ENCODE results near the gene GPR153.

The GPR153 gene

DNA sequence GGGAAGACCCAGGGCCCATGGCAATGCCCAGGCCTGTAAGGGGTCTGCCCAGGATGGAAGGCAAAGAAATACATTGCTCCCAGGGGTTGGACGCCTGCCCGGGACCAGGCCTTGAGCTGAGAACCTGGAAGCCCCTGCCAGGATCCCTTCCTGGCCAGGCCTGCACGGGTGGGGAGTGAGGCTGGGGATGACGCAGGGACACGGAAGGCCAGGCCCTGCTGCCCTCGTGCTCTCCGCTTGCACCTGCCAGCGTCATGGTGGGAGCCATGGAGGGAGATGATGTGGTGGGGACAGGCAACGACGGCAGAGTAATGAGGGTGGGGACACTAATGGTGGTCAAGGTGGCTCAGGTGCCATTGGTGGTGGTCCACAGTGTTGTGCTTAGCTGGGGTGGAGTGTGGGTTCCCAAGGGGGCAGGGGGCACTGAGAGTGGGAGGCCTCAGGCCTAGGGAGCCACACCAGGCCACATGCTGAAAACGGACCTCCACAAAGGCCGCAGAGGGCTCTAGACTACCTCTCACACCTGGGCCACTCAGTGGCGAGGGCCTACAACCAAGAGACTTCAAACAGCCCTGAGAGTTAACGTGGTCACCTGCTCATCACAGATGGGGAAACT lies 12.6 kb downstream of the GPR153 start:
- no peak overlapping the region for H3K4me3 ChIP-seq (ENCODE audit: low read depth, low read length)
- TF ChIP-seq, protein P1, sequence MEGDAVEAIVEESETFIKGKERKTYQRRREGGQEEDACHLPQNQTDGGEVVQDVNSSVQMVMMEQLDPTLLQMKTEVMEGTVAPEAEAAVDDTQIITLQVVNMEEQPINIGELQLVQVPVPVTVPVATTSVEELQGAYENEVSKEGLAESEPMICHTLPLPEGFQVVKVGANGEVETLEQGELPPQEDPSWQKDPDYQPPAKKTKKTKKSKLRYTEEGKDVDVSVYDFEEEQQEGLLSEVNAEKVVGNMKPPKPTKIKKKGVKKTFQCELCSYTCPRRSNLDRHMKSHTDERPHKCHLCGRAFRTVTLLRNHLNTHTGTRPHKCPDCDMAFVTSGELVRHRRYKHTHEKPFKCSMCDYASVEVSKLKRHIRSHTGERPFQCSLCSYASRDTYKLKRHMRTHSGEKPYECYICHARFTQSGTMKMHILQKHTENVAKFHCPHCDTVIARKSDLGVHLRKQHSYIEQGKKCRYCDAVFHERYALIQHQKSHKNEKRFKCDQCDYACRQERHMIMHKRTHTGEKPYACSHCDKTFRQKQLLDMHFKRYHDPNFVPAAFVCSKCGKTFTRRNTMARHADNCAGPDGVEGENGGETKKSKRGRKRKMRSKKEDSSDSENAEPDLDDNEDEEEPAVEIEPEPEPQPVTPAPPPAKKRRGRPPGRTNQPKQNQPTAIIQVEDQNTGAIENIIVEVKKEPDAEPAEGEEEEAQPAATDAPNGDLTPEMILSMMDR (IDR thresholded peaks at IDR 0.05; ENCODE audit: low read depth, low read length): no peak
- in situ Hi-C loops (cut with HindIII; ENCODE audit: low sequenced_read_pairs): no loop called here
- no peak for DNase-seq (ENCODE audit: low read depth, low spot score)

GRCh38 chr1:6247651-6248050 lies 13.2 kb downstream of the GPR153 start:
- TF ChIP-seq, protein P1 (IDR thresholded peaks at IDR 0.05; ENCODE audit: low read depth, low read length): no peak
- no peak overlapping the region for H3K4me3 ChIP-seq (ENCODE audit: low read depth, low read length)
- no peak for DNase-seq (ENCODE audit: low read depth, low spot score)
- in situ Hi-C loops (cut with HindIII; ENCODE audit: low sequenced_read_pairs): no loop called here

DNA sequence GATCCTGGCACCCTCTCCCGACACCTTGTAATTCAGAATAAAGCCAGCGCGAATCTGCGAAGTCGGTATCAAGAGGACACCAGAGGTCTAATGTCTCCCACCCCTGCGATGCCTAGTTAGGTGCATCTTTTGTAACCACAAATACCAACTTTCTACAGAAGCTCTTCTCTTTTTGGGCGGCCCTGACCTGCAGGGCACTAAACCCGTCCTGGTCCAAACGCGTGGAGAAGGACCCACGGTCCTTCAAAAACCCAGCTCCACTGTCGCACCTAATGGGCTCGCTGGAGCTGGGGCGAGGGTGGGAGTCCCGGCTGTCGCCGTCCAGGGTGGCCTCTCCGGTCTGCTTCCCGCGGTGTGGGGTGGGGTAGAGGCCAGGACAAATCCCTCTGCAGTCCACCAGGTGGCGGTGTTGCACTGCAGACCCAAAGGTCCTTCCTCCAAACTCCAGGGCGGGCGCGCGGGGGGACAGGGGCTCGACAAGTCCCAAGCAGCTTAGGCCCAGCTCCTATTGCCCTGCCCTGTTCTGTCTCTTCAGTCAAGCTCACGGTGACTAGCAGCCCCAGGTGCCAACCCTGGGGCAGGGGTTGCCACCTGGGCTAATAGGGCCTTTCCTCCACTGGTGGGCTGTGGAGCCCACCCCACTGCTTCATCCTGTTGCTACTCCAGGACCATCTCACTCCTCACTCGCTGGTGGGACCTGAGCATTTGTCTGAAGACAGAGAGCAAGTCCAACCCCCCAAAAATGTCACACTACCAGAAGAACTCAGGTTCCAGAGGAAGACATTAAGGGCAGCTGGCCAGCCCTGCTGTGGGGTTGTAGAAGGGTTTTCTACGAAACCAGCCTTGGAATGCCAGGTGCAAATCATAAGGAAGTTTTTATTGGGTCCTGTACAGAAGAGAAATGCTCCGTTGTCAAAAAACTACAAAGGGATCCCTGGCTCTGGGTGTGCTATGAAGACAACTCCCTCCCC lies 14.1 kb downstream of the GPR153 start:
- in situ Hi-C loops (cut with HindIII; ENCODE audit: low sequenced_read_pairs): no loop called here
- no peak overlapping the region for H3K4me3 ChIP-seq (ENCODE audit: low read depth, low read length)
- TF ChIP-seq, protein P1 (IDR thresholded peaks at IDR 0.05; ENCODE audit: low read depth, low read length): peak; percentile 84
- peak; percentile 69 for DNase-seq (ENCODE audit: low read depth, low spot score)

GRCh38 chr1:6245869-6246496 lies 14.9 kb downstream of the GPR153 start:
- TF ChIP-seq, protein P1 (IDR thresholded peaks at IDR 0.05; ENCODE audit: low read depth, low read length): no peak
- in situ Hi-C loops (cut with HindIII; ENCODE audit: low sequenced_read_pairs): no loop called here
- peak; percentile 21 for DNase-seq (ENCODE audit: low read depth, low spot score)
- H3K4me3 ChIP-seq (ENCODE audit: low read depth, low read length): peak overlapping the region; percentile 13

DNA sequence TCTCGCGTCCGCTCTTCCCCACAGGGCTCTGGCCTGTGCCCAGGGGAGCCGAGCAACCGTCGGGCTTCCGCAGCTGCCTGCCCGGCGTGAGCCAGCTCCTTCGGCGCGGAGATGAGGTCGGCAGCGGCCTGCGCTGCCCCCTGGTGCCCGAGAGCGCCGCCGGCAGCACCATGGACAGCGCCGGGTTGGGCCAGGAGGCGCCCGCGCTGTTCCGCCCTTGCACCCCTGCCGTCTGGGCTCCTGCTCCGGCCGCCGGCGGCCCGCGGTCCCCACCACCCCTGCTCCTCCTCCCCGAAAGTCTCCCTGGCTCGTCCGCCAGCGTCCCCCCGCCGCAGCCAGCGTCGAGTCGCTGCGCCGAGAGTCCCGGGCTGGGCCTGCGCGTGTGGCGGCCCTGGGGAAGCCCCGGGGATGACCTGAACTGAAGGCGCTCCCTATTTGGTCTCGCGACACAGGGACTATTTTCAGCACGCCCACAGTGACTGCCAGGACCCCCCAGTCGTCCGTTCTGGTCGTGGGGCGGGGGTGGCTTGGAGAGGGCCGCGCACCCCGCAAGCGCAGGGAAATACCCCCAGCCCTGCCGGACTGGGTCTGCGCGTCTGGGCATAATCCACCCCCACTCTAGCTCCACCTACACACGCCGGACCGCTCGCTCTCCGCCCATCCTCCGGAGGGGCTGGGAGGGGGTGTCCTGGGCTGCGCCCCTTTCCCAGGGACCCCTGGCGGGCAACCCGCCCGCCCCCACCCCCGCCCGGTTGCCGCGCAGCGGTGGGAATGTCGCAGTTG lies 15.6 kb downstream of the GPR153 start:
- TF ChIP-seq, protein P1 (IDR thresholded peaks at IDR 0.05; ENCODE audit: low read depth, low read length): peak; percentile 75
- in situ Hi-C loops (cut with HindIII; ENCODE audit: low sequenced_read_pairs): no loop called here
- DNase-seq (ENCODE audit: low read depth, low spot score): peak; percentile 76
- peak overlapping the region; percentile 12 for H3K4me3 ChIP-seq (ENCODE audit: low read depth, low read length)

Data from astrocyte of the spinal cord (primary cell).